Neural cell (in vitro differentiated cells): Measurements from ENCODE around the gene CDK9. TPM values are rescaled to one million over a fixed set of nuclear protein-coding genes. Genes with fewer than 3 reads are reported as not detected.

ENCODE experiments used
- H2AFZ ChIP-seq: fragments of 200-600, 300-800 bp; sonication (generic), shearing (Covaris generic); 2 replicates; pipeline ENCODE4 v1.6.0; 2014; ENCODE audit warnings: low read depth, mild to moderate bottlenecking, antibody characterized with exemption, low read length, moderate library complexity
- H3F3A ChIP-seq: fragments of 200-600 bp; shearing (Covaris generic); 2 replicates; pipeline ENCODE4 v1.6.1; 2016; ENCODE audit warnings: mild to moderate bottlenecking, moderate library complexity, mixed read lengths, antibody characterized with exemption, low read length; ENCODE audit not compliant: insufficient read depth, poor library complexity, severe bottlenecking
- H3K27ac ChIP-seq: fragments of 200-600, 300-800 bp; sonication (generic), shearing (Covaris generic); 2 replicates; pipeline ENCODE4 v1.5.1; 2014; ENCODE audit warnings: mild to moderate bottlenecking, low read length, moderate library complexity
- H3K27me3 ChIP-seq: fragments of 300-800, 200-600 bp; sonication (generic), shearing (Covaris generic); 2 replicates; pipeline ENCODE4 v1.6.0; 2014; ENCODE audit warnings: mild to moderate bottlenecking, low read depth, low read length, moderate library complexity; ENCODE audit not compliant: insufficient read depth
- H3K36me3 ChIP-seq: fragments of 300-800, 200-600 bp; sonication (generic), shearing (Covaris generic); 2 replicates; pipeline ENCODE4 v1.5.1; 2014; ENCODE audit warnings: mild to moderate bottlenecking, antibody characterized with exemption, low read length, moderate library complexity; ENCODE audit not compliant: insufficient read depth
- H3K4me2 ChIP-seq: fragments of 300-800, 200-600 bp; sonication (generic), shearing (Covaris generic); 2 replicates; pipeline ENCODE4 v1.6.0; 2014; ENCODE audit warnings: mild to moderate bottlenecking, low read length
- H3K4me3 ChIP-seq: fragments of 300-800, 200-600 bp; sonication (generic), shearing (Covaris generic); 2 replicates; pipeline ENCODE4 v1.5.1; 2014; ENCODE audit warnings: mild to moderate bottlenecking, low read length, moderate library complexity
- H3K79me2 ChIP-seq: fragments of 200-600 bp; shearing (Covaris generic); replicated peaks from 2 replicates; pipeline ENCODE4 v1.6.0; 2014; ENCODE audit warnings: mild to moderate bottlenecking, low read length, moderate library complexity; ENCODE audit not compliant: insufficient read depth
- H3K9ac ChIP-seq: fragments of 300-800, 200-600 bp; sonication (generic), shearing (Covaris generic); 2 replicates; pipeline ENCODE4 v1.6.1; 2016; ENCODE audit warnings: mild to moderate bottlenecking, low read length, mixed read lengths
- H3K9me2 ChIP-seq: fragments of 200-600 bp; shearing (Covaris generic); 2 replicates; pipeline ENCODE4 v1.6.1; 2016; ENCODE audit warnings: mild to moderate bottlenecking, low read length, mixed read lengths; ENCODE audit not compliant: insufficient read depth
- H3K9me3 ChIP-seq: fragments of 200-600, 300-800 bp; sonication (generic), shearing (Covaris generic); 2 replicates; pipeline ENCODE4 v1.6.1; 2016; ENCODE audit warnings: mild to moderate bottlenecking, mixed run types, low read length, moderate library complexity, mixed read lengths
- H4K20me1 ChIP-seq: fragments of 200-600 bp; shearing (Covaris generic); 2 replicates; pipeline ENCODE4 v1.6.1; 2016; ENCODE audit warnings: mild to moderate bottlenecking, mixed run types; ENCODE audit not compliant: insufficient read depth
- CTCF ChIP-seq: fragments of 450-650 bp; IDR thresholded peaks from 2 replicates; pipeline ENCODE4 v1.5.1; 2014; ENCODE audit warnings: antibody characterized with exemption, mild to moderate bottlenecking, moderate library complexity; ENCODE audit not compliant: poor library complexity, severe bottlenecking
- EP300 ChIP-seq: fragments of 450-650 bp; conservative IDR thresholded peaks from 2 replicates; pipeline ENCODE4 v1.6.1; 2014; ENCODE audit warnings: antibody characterized with exemption, mild to moderate bottlenecking, moderate library complexity; ENCODE audit not compliant: poor library complexity, severe bottlenecking
- EZH2 ChIP-seq: fragments of 200-600, 300-800 bp; shearing (Covaris generic), sonication (generic); IDR thresholded peaks from 2 replicates; pipeline ENCODE4 v1.6.1; 2014; ENCODE audit warnings: antibody characterized with exemption, low read length, borderline replicate concordance, mild to moderate bottlenecking; ENCODE audit not compliant: insufficient read depth, poor library complexity, severe bottlenecking
- MXI1 ChIP-seq: fragments of 450-650 bp; conservative IDR thresholded peaks from 2 replicates; pipeline ENCODE4 v1.6.1; 2014; ENCODE audit warnings: antibody characterized with exemption, mild to moderate bottlenecking; ENCODE audit not compliant: poor library complexity, severe bottlenecking
- POLR2AphosphoS5 ChIP-seq: IDR thresholded peaks from 2 replicates; pipeline ENCODE4 v1.6.1; 2012
- RAD21 ChIP-seq: fragments of 450-650 bp; conservative IDR thresholded peaks from 2 replicates; pipeline ENCODE4 v1.6.1; 2014; ENCODE audit warnings: antibody characterized with exemption, mild to moderate bottlenecking, moderate library complexity
- SMC3 ChIP-seq: fragments of 450-650 bp; conservative IDR thresholded peaks from 2 replicates; pipeline ENCODE4 v1.6.1; 2014; ENCODE audit warnings: antibody characterized with exemption, mild to moderate bottlenecking, moderate library complexity; ENCODE audit not compliant: poor library complexity
- polyA plus RNA-seq: library from polyadenylated mRNA; depleted of rRNA; stranded (reverse); fragments of >200 nt; gene quantifications from 2 replicates; pipeline ENCODE4 v1.2.3, GENCODE V29; 2014
- TF ChIP-seq, protein P1 (sequence below): IDR thresholded peaks from 2 replicates; pipeline ENCODE4 v1.6.1; 2012; ENCODE audit warnings: borderline replicate concordance

Gene CDK9
- polyA plus RNA-seq, 1 donor from 2014 or later, result 195 TPM

DNA sequence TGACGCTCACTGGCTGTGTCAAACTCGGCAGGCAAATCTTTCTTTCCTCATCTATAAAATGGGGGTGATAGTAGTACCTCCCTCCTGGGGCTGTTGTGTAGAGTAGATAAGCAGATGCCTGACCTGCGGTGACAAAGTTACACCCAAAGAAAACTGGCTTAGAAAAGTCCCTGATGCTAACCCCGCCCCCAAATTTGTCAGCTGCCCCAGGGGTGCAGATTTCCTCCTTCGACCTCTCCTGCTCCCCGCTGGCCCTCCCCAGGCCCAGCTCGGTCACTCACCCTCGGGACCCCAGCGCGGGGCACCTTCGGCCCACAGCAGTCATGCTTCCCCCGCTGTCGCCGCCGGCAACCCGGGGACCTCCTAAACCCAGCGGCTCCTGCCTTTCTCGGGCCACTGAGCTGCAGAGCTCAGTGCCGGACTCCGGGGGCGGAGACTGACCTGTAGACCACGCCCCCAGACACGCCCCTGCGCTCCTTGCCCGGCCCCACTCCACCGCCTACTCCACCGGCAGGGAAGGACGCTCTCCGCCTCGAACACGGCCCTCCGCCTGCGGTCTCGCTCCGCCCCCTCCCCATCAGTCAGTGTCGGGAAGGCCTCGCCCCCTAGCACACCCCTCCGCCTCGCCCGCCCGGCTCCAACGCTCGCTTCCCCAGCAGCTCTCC lies 14.8 kb upstream of the CDK9 start:
- Histone ChIP-seq H3K27ac (peak overlapping the region; percentile 16), H3K27me3 (no peaks in the 10 kb centered on the region), H3K4me3 (peak overlapping the region; percentile 73), H3K79me2 (no peaks in the 10 kb centered on the region), H3K9ac (peak overlapping the region; percentile 56), H3K9me2 (no peaks in the 10 kb centered on the region), H3K9me3 (no peaks in the 10 kb centered on the region), H2AFZ (peak overlapping the region; percentile 56), H3F3A (no peaks in the 10 kb centered on the region), H3K4me2 (peak overlapping the region; percentile 94), H3K36me3 (no peaks in the 10 kb centered on the region), H4K20me1 (no peaks in the 10 kb centered on the region)
- TF ChIP-seq RAD21, result no peak
- peak; percentile 24 for TF ChIP-seq POLR2AphosphoS5
- TF ChIP-seq MXI1, result peak; percentile 36

- Histone ChIP-seq H3F3A (no peaks in the 10 kb centered on the region), H3K9ac (peak overlapping the region; percentile 56), H3K4me3 (peak overlapping the region; percentile 73), H3K9me2 (no peaks in the 10 kb centered on the region), H3K27me3 (no peaks in the 10 kb centered on the region), H3K36me3 (no peaks in the 10 kb centered on the region), H3K9me3 (no peaks in the 10 kb centered on the region), H2AFZ (no peak overlapping the region), H3K27ac (no peak overlapping the region), H3K4me2 (peak overlapping the region; percentile 51), H4K20me1 (no peaks in the 10 kb centered on the region), H3K79me2 (no peaks in the 10 kb centered on the region)
- TF ChIP-seq, protein P1, sequence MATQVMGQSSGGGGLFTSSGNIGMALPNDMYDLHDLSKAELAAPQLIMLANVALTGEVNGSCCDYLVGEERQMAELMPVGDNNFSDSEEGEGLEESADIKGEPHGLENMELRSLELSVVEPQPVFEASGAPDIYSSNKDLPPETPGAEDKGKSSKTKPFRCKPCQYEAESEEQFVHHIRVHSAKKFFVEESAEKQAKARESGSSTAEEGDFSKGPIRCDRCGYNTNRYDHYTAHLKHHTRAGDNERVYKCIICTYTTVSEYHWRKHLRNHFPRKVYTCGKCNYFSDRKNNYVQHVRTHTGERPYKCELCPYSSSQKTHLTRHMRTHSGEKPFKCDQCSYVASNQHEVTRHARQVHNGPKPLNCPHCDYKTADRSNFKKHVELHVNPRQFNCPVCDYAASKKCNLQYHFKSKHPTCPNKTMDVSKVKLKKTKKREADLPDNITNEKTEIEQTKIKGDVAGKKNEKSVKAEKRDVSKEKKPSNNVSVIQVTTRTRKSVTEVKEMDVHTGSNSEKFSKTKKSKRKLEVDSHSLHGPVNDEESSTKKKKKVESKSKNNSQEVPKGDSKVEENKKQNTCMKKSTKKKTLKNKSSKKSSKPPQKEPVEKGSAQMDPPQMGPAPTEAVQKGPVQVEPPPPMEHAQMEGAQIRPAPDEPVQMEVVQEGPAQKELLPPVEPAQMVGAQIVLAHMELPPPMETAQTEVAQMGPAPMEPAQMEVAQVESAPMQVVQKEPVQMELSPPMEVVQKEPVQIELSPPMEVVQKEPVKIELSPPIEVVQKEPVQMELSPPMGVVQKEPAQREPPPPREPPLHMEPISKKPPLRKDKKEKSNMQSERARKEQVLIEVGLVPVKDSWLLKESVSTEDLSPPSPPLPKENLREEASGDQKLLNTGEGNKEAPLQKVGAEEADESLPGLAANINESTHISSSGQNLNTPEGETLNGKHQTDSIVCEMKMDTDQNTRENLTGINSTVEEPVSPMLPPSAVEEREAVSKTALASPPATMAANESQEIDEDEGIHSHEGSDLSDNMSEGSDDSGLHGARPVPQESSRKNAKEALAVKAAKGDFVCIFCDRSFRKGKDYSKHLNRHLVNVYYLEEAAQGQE, result no peak
- TF ChIP-seq RAD21 (no peak), SMC3 (no peak), POLR2AphosphoS5 (no peak), EP300 (no peak), CTCF (no peak), EZH2 (no peak), MXI1 (no peak)
Measured at GRCh38 chr9:127771570-127772189, 14.2 kb upstream of the CDK9 start.
